GM23338 (cell line): ENCODE results near the gene SCIN. TPM values are rescaled to one million over a fixed set of nuclear protein-coding genes. Genes with fewer than 3 reads are reported as not detected.
A peak's percentile ranks its signal among the peaks of the same experiment; 100 is the strongest.

Experiments used
- ATAC-seq: fragments of 200-7000 bp; cut with Tn5 transposase; 3 replicates; pipeline ENCODE4 v1.9.1; 2020
- DNase-seq: peaks from one replicate; pipeline ENCODE4 v3.0.0-alpha.2; 2015; ENCODE audit warnings: low spot score
- H2AFZ ChIP-seq: fragments of 200-600 bp; sonication (generic); 2 replicates; pipeline ENCODE4 v1.8.0; 2016; ENCODE audit warnings: antibody characterized with exemption, mild to moderate bottlenecking, moderate library complexity
- H3F3A ChIP-seq: fragments of 200-600 bp; sonication (generic); replicated peaks from 2 replicates; pipeline ENCODE4 v1.8.0; 2017; ENCODE audit warnings: antibody characterized with exemption, mixed run types, low read depth
- H3K27ac ChIP-seq: fragments of 200-600 bp; sonication (generic); 2 replicates; pipeline ENCODE4 v1.6.1; 2016; ENCODE audit warnings: low read depth
- H3K27me3 ChIP-seq: fragments of 200-600 bp; sonication (generic); 2 replicates; pipeline ENCODE4 v1.8.0; 2016; ENCODE audit warnings: mild to moderate bottlenecking, mixed run types, moderate library complexity; ENCODE audit not compliant: insufficient read depth
- H3K36me3 ChIP-seq: fragments of 200-600 bp; sonication (generic); 2 replicates; pipeline ENCODE4 v1.8.0; 2016; ENCODE audit warnings: mild to moderate bottlenecking; ENCODE audit not compliant: insufficient read depth
- H3K4me1 ChIP-seq: fragments of 200-600 bp; sonication (generic); 2 replicates; pipeline ENCODE4 v1.8.0; 2016; ENCODE audit warnings: mild to moderate bottlenecking, moderate library complexity; ENCODE audit not compliant: insufficient read depth
- H3K4me2 ChIP-seq: fragments of 200-600 bp; sonication (generic); 2 replicates; pipeline ENCODE4 v1.7.1; 2017; ENCODE audit warnings: mixed run types
- H3K4me3 ChIP-seq: fragments of 200-600 bp; sonication (generic); 2 replicates; pipeline ENCODE4 v1.6.1; 2016; ENCODE audit warnings: mixed run types
- H3K79me2 ChIP-seq: fragments of 200-600 bp; sonication (generic); replicated peaks from 2 replicates; pipeline ENCODE4 v1.8.0; 2017; ENCODE audit warnings: mild to moderate bottlenecking; ENCODE audit not compliant: insufficient read depth
- H3K9me2 ChIP-seq: fragments of 200-600 bp; sonication (generic); 2 replicates; pipeline ENCODE4 v1.8.0; 2017; ENCODE audit not compliant: insufficient read depth
- H4K20me1 ChIP-seq: fragments of 200-600 bp; sonication (generic); replicated peaks from 2 replicates; pipeline ENCODE4 v1.8.0; 2017; ENCODE audit warnings: mild to moderate bottlenecking; ENCODE audit not compliant: insufficient read depth
- H3K27ac Mint-ChIP-seq: 2 replicates; pipeline ENCODE4 v1.8.0; 2020; ENCODE audit warnings: inconsistent platforms, mild to moderate bottlenecking, moderate library complexity, mixed read lengths
- H3K27me3 Mint-ChIP-seq: 3 replicates; pipeline ENCODE4 v1.8.0; 2022; ENCODE audit warnings: low read depth, mild to moderate bottlenecking, moderate library complexity, mixed read lengths, inconsistent platforms; ENCODE audit not compliant: insufficient read depth, poor library complexity
- H3K36me3 Mint-ChIP-seq: 3 replicates; pipeline ENCODE4 v1.8.0; 2021; ENCODE audit warnings: low read depth, mild to moderate bottlenecking, inconsistent platforms, moderate library complexity, mixed read lengths
- H3K4me1 Mint-ChIP-seq: 3 replicates; pipeline ENCODE4 v1.8.0; 2020; ENCODE audit warnings: mild to moderate bottlenecking, inconsistent platforms, mixed read lengths
- H3K4me3 Mint-ChIP-seq: 3 replicates; pipeline ENCODE4 v1.8.0; 2021; ENCODE audit warnings: moderate library complexity, mild to moderate bottlenecking, inconsistent platforms, mixed read lengths
- H3K9me3 Mint-ChIP-seq: 3 replicates; pipeline ENCODE4 v1.8.0; 2020; ENCODE audit warnings: moderate library complexity, mild to moderate bottlenecking, inconsistent platforms, mixed read lengths
- CTCF ChIP-seq, 2 experiments: fragments of 200-600 bp in 1 of 2; sonication (generic) in 1 of 2; conservative IDR thresholded peaks; 2 replicates each; pipeline versions ENCODE4 v1.5.1 to v1.6.1; 2016 to 2017; ENCODE audit warnings: antibody characterized with exemption in 2 of 2, low read depth in 2 of 2, mild to moderate bottlenecking in 2 of 2, moderate library complexity in 1 of 2
- ZNF114 ChIP-seq: fragments of 250-450 bp; sonication (Bioruptor Pico); IDR thresholded peaks from 2 replicates; pipeline ENCODE4 v1.5.0; 2020; ENCODE audit warnings: mild to moderate bottlenecking, moderate library complexity
- ZNF462 ChIP-seq: fragments of 250-450 bp; sonication (Bioruptor Pico); IDR thresholded peaks from 2 replicates; pipeline ENCODE4 v1.5.0; 2020; ENCODE audit warnings: mild to moderate bottlenecking, moderate library complexity
- polyA plus RNA-seq: library from polyadenylated mRNA; unstranded; fragments of >200 nt; fragmentation: Nextera tagmentation; extraction: Ambion mirVana; gene quantifications from 2 replicates; pipeline ENCODE4 v1.2.1, GENCODE V29; 2016
- total RNA-seq: library from RNA; depleted of rRNA; stranded (reverse); fragments of >200 nt; shearing (Covaris generic); gene quantifications from 2 replicates; pipeline ENCODE4 v1.2.3, GENCODE V29; 2014
- TF ChIP-seq, protein P1 (sequence below): IDR thresholded peaks from 2 replicates; pipeline ENCODE4 v1.6.1; 2016; ENCODE audit warnings: antibody characterized with exemption

The SCIN gene
- total and polyA plus RNA-seq, 2 experiments from 2014 or later, result 0.80 to 0.92 TPM

GRCh38 chr7:12685550-12685949, 115.0 kb downstream of the SCIN start:
- Histone ChIP-seq H3F3A (no peaks in the 10 kb centered on the region), H2AFZ (peak overlapping the region; percentile 72; the same call in 1 of the 2 replicates), H3K79me2 (peaks cover 30% of the 10 kb centered on the region), H3K4me3 (peak overlapping the region; percentile 69; the same call in 1 of the 2 replicates), H3K36me3 (no peaks in the 10 kb centered on the region), H3K4me2 (peak overlapping the region; percentile 66), H3K27ac (0 out of 2 replicates have a peak overlapping the region, but pooled peaks have one; percentile 21), H3K27me3 (no peaks in the 10 kb centered on the region), H4K20me1 (peaks cover 4% of the 10 kb centered on the region), H3K9me2 (no peaks in the 10 kb centered on the region), H3K4me1 (peaks cover 24% of the 10 kb centered on the region)
- peak overlapping the region; percentile 28 for H3K4me3 Mint-ChIP-seq
- H3K9me3 Mint-ChIP-seq, result no peaks in the 10 kb centered on the region; the same call in 2 of the 3 replicates
- H3K4me1 Mint-ChIP-seq, result peaks cover 23% of the 10 kb centered on the region
- ATAC-seq (peak; percentile 27), DNase-seq (peak; percentile 88)
- H3K27ac Mint-ChIP-seq, result no peak overlapping the region; the same call in 1 of the 2 replicates
- H3K27me3 Mint-ChIP-seq, result no peaks in the 10 kb centered on the region
- peak; percentile 73 to 82 for TF ChIP-seq CTCF (conservative IDR thresholded peaks at IDR 0.05; ENCODE audit: low read depth in 2 of 2)
- no peak for TF ChIP-seq ZNF462
- TF ChIP-seq, protein P1, sequence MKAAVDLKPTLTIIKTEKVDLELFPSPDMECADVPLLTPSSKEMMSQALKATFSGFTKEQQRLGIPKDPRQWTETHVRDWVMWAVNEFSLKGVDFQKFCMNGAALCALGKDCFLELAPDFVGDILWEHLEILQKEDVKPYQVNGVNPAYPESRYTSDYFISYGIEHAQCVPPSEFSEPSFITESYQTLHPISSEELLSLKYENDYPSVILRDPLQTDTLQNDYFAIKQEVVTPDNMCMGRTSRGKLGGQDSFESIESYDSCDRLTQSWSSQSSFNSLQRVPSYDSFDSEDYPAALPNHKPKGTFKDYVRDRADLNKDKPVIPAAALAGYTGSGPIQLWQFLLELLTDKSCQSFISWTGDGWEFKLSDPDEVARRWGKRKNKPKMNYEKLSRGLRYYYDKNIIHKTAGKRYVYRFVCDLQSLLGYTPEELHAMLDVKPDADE, result no peak
- no peak for TF ChIP-seq ZNF114 (CRISPR knock-in tag)
- H3K36me3 Mint-ChIP-seq, result peaks cover 10% of the 10 kb centered on the region; the same call in 2 of the 3 replicates
